TTC549 (cell line): ENCODE data around the gene CETP.
"Not testable (repeated sequence)": the region's sequence is repeated elsewhere in the genome, so short reads cannot be mapped to it uniquely, and the experiment has no call there.

Experiments
- FAIRE-seq: peaks from 2 replicates; lab custom pipeline; 2012; peaks lifted over from hg19 to GRCh38; lab: Jason Lieb, UNC

The CETP gene

GRCh38 chr16:56934599-56935145 lies 27.1 kb upstream of the CETP start:
- FAIRE-seq: not testable (repeated sequence)

- FAIRE-seq: no peak
These were observed 26.5 kb upstream of the CETP start for GRCh38 chr16:56935201-56935600.

- FAIRE-seq: no peak
These were observed 25.3 kb upstream of the CETP start for GRCh38 chr16:56936491-56936890.

GRCh38 chr16:56936950-56937349 lies 24.8 kb upstream of the CETP start:
- no peak for FAIRE-seq

GRCh38 chr16:56938664-56939513 lies 22.9 kb upstream of the CETP start:
- no peak for FAIRE-seq

GRCh38 chr16:56939801-56940200 lies 21.9 kb upstream of the CETP start:
- FAIRE-seq: no peak

GRCh38 chr16:56941092-56941491 lies 20.7 kb upstream of the CETP start:
- no peak for FAIRE-seq

- FAIRE-seq: no peak
These were observed 19.9 kb upstream of the CETP start for GRCh38 chr16:56941856-56942331.

GRCh38 chr16:56943761-56944375 lies 17.9 kb upstream of the CETP start:
- FAIRE-seq: no peak

GRCh38 chr16:56944954-56945839 lies 16.6 kb upstream of the CETP start:
- FAIRE-seq: no peak

- no peak for FAIRE-seq
These were observed 15.8 kb upstream of the CETP start for GRCh38 chr16:56945847-56946527.

- no peak for FAIRE-seq
These were observed 14.8 kb upstream of the CETP start for GRCh38 chr16:56946767-56947603.

GRCh38 chr16:56947604-56947995 lies 14.2 kb upstream of the CETP start:
- FAIRE-seq: no peak

- FAIRE-seq: no peak
These were observed 13.5 kb upstream of the CETP start for GRCh38 chr16:56948234-56948633.

- FAIRE-seq: no peak
These were observed 11.7 kb upstream of the CETP start for GRCh38 chr16:56950051-56950450.

- no peak for FAIRE-seq
These were observed 11.3 kb upstream of the CETP start for GRCh38 chr16:56950455-56950854.

- no peak for FAIRE-seq
These were observed 10.6 kb upstream of the CETP start for GRCh38 chr16:56950881-56951771.

- FAIRE-seq: no peak
These were observed 8.7 kb upstream of the CETP start for GRCh38 chr16:56953006-56953405.

- FAIRE-seq: no peak
These were observed 5.7 kb upstream of the CETP start for GRCh38 chr16:56956076-56956475.

- no peak for FAIRE-seq
These were observed 5.0 kb upstream of the CETP start for GRCh38 chr16:56956756-56957155.
